ENCODE results near the gene SETD2.

GRCh38 chr3:47134311-47134710 is 29.6 kb downstream of the SETD2 start:
- TF ChIP-seq PURB (CRISPR knock-in tag; IDR thresholded peaks at IDR 0.05; ENCODE audit: low read depth) (no peak), ASH1L (IDR thresholded peaks at IDR 0.05; ENCODE audit: borderline replicate concordance, low read depth, partially characterized antibody) (no peak), NR1H2 (CRISPR knock-in tag; IDR thresholded peaks at IDR 0.05) (no peak)
